Caki2 (cell line): ENCODE data around the gene ATP2A3. TPM values are rescaled to one million over a fixed set of nuclear protein-coding genes. Genes with fewer than 3 reads are reported as not detected.
"Not testable (repeated sequence)": the region's sequence is repeated elsewhere in the genome, so short reads cannot be mapped to it uniquely, and the experiment has no call there.

ENCODE experiments used
- DNase-seq: peaks from one replicate; pipeline ENCODE4 v3.0.0-alpha.2; 2015; ENCODE audit warnings: low read depth
- in situ Hi-C: cut with HindIII; loops from 2 replicates; pipeline ENCODE4 v1.10.0; 2016; ENCODE audit warnings: low sequenced_read_pairs, low pct_unique_long_range_greater_than_20kb, mixed read lengths
- total RNA-seq: library from RNA; depleted of rRNA; stranded (reverse); fragments of >200 nt; shearing (Covaris generic); gene quantifications from 2 replicates; pipeline ENCODE4 v1.2.3, GENCODE V29; 2014; ENCODE audit warnings: low replicate concordance

The ATP2A3 gene
- total RNA-seq, 1 experiment from 2014 or later = 7.7 TPM

DNA sequence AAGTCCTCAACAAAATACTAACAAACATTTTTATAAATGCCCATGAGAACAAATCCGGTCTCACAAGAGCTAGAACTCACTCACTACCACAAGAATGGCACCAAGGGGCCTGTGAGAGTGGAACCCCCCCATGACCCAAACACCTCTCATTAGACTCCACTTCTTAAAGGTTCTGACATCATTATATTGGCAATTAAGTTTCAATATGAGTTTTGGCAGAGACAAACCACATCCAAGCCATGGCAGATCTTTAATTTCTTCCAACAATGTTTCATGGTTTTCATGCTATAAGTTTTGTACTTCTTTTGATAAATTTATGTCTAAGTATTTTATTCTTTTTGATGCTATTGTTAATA is 30.0 kb upstream of the ATP2A3 start:
- no peak for DNase-seq
- in situ Hi-C loops = no loop called here

DNA sequence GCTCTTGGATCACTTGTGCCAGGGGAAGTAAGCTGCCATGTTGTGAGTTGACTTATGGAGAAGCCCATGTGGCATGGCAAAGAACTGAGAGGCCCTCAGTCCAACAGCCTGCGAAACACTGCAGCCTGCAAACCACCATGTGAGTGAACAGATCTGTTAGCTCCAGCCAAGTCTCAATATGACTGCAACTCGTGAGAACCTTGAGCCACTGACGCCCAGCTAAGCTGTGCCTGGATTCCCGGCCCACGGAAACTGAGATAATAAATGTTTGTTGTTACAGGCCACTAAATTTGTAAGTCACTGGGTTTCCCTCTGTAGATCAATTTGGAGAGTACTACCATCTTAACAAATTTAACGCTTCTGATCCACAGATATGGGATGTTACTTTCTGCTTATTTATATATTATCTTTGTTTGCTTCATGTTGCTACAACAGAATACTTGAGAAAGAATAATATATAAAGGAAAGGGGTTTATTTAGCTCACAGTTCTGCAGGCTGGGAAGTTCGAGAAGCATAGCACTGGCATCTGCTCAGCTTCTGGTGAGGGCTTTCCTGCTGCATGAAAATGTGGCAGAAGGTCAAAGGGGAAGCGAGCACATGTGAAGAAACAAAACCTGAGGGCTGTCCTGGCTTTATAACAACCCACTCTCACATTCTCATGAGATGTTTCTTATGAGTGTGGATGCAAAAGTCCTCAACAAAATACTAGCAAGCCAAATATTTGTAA is 29.4 kb upstream of the ATP2A3 start:
- DNase-seq = no peak
- in situ Hi-C loops = no loop called here

- in situ Hi-C loops = no loop called here
- no peak for DNase-seq
These were observed 28.1 kb upstream of the ATP2A3 start for GRCh38 chr17:3992370-3992769.

GRCh38 chr17:3991699-3992098 is 27.5 kb upstream of the ATP2A3 start:
- in situ Hi-C loops, DNase-seq: not testable (repeated sequence)

GRCh38 chr17:3990386-3991127 is 26.3 kb upstream of the ATP2A3 start:
- no peak for DNase-seq
- in situ Hi-C loops = no loop called here

DNA sequence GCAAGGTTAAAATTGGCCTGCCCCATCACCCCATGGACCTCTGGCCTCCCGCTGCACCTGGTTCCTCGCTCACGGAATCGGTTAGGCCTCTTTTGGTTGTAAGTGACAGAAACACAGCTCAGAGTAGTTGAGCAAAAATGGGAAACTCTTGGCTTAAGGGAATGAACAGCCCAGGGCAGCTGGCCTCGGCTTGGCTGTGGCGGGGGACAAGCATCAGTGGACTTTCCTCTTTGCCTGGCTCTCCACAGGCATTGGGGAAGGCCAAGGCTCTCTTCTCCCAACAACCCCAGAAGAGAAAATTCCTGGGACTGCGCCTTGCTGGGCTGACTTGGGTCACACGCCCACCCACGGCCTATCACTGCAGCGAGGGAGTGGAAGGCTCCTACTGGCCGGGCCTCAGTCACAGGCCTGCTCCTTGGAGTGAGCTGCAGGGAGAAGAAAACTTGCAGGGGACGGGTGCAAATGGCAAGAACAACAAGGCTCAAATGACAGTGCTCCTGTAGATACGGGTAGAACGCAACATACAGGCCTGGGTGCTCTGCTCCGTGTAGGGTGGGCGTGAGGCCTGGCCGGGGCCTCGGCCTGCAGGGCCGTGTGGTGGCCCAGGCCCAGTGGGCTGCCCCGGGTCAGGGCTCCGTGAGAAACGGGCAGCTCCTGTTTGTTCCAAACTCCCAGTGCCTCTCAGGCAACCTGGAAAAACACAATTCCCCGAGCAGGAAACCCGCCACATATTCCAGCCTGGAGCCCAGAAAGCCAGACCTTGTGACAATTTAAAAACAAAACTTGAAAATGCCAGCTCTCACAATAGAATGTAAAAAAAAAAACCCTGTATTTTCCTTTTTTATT is 25.0 kb upstream of the ATP2A3 start:
- in situ Hi-C loops = no loop called here
- no peak for DNase-seq

GRCh38 chr17:3988297-3989040 is 24.2 kb upstream of the ATP2A3 start:
- in situ Hi-C loops = no loop called here

DNA sequence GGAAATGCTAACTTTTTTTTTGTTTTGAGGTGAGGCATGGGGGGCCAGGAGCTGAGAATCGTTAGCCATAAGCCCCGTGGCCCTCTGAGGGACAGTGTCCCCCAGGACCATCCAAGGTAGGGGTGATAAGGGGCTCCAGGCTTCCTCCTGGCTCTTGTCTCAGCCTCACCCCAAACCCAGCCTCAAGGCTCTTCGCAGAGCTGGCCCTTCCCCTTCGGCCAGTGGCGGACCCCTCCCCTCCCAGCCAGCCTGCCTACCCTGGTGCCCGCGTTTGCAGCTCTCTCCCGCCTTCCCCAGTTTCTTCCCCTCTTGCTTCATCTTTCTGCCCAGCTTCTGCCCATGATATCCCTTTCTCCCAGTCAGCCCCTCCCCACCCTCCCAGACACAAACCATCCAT is 22.7 kb upstream of the ATP2A3 start:
- in situ Hi-C loops = no loop called here
- DNase-seq = no peak

More at GRCh38 chr17:3988297-3989040, 24.2 kb upstream of the ATP2A3 start:
- no peak for DNase-seq

- DNase-seq = no peak
- in situ Hi-C loops = no loop called here
These were observed 22.2 kb upstream of the ATP2A3 start for GRCh38 chr17:3986270-3986938.

DNA sequence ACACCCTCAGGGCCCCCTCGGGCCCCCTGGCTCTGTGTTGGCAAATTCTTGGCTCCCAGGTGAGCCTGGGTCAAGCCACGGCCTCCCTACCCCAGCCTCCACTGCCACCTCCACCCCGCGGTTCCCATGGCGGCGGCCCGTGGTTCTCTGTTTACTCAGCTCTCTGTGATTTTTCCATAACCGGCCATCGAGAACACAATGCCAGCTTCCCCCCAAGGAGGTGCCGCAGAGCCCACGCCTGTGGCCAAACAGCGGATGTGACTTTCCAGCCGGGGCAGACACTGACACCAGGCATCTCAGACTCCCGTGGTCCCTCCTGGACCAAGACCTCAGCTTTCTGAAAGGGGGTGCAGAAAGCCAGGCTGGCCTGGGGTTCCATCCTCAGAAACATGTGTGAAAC is 21.6 kb upstream of the ATP2A3 start:
- in situ Hi-C loops = no loop called here
- DNase-seq = no peak

- in situ Hi-C loops = no loop called here
These were observed 19.6 kb upstream of the ATP2A3 start for GRCh38 chr17:3983606-3984484.

DNA sequence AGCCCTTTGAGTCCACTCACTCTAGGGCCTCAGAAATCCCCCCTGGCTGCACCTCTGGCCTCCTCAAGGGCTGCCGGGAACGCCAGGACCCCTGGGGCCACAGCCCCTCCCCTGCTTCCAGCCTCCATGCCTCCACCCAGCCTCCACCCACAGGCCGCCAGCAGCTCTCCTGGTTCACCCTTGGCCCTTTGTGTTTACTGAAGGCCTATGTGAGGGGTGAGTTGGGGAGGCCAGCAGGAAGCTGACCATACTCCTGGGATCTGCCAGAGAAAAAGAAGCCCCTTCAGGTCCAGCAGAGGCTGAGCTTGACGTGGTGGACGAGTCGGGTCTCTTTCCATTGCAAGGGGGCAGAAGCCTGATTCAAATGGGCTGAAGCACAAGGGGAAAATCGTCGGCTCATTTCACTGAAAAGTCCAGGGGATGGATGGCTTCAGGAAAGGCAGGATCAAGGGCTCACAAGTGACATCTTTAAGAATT is 18.3 kb upstream of the ATP2A3 start:
- no peak for DNase-seq
- in situ Hi-C loops = no loop called here

More at GRCh38 chr17:3983606-3984484, 19.6 kb upstream of the ATP2A3 start:
- DNase-seq = no peak

- no peak for DNase-seq
- in situ Hi-C loops = no loop called here
These were observed 17.9 kb upstream of the ATP2A3 start for GRCh38 chr17:3982113-3982512.

- in situ Hi-C loops = no loop called here
- DNase-seq = no peak
These were observed 17.2 kb upstream of the ATP2A3 start for GRCh38 chr17:3981455-3981854.

- DNase-seq = no peak
- in situ Hi-C loops = no loop called here
These were observed 16.3 kb upstream of the ATP2A3 start for GRCh38 chr17:3980381-3981014.

- in situ Hi-C loops = no loop called here
- DNase-seq = no peak
These were observed 15.0 kb upstream of the ATP2A3 start for GRCh38 chr17:3979290-3979611.
